Stimulated activated CD8-positive, alpha-beta memory T cell treated with anti-CD3 and anti-CD28 coated beads, Interleukin-4, amount 100 ng/mL, for 48 hours (primary cell): ENCODE results near the gene MTERF1.
"Not testable (repeated sequence)": the region's sequence is repeated elsewhere in the genome, so short reads cannot be mapped to it uniquely, and the experiment has no call there.

Experiments
- DNase-seq: peaks from one replicate; pipeline ENCODE4 v3.0.0-alpha.2; 2020

Gene MTERF1

GRCh38 chr7:91880413-91881241 is at the start of gene MTERF1:
Gene MTERF1 (minus strand): TSS chr7:91880702. CDS start chr7:91880083, 619 bp downstream.
- peak; percentile 98 for DNase-seq

GRCh38 chr7:91929463-91929862 is 49.0 kb upstream of the MTERF1 start:
- no peak for DNase-seq

- DNase-seq, result no peak
Measured at GRCh38 chr7:91927912-91928311, 47.4 kb upstream of the MTERF1 start.

GRCh38 chr7:91922857-91923256 is 42.4 kb upstream of the MTERF1 start:
- DNase-seq, result no peak

- DNase-seq, result no peak
Measured at GRCh38 chr7:91918356-91918755, 37.9 kb upstream of the MTERF1 start.

- DNase-seq, result no peak
Measured at GRCh38 chr7:91916051-91916440, 35.5 kb upstream of the MTERF1 start.

- no peak for DNase-seq
Measured at GRCh38 chr7:91915401-91916050, 35.0 kb upstream of the MTERF1 start.

- no peak for DNase-seq
Measured at GRCh38 chr7:91913612-91914011, 33.1 kb upstream of the MTERF1 start.

- DNase-seq, result no peak
Measured at GRCh38 chr7:91912494-91912893, 32.0 kb upstream of the MTERF1 start.

- DNase-seq, result no peak
Measured at GRCh38 chr7:91911121-91911520, 30.6 kb upstream of the MTERF1 start.

GRCh38 chr7:91910171-91910570 is 29.7 kb upstream of the MTERF1 start:
- no peak for DNase-seq

- DNase-seq, result no peak
Measured at GRCh38 chr7:91899563-91899962, 19.1 kb upstream of the MTERF1 start.

GRCh38 chr7:91898240-91898992 is 17.9 kb upstream of the MTERF1 start:
- DNase-seq, result no peak

GRCh38 chr7:91894781-91895480 is 14.4 kb upstream of the MTERF1 start:
- no peak for DNase-seq

- not testable (repeated sequence) for DNase-seq
Measured at GRCh38 chr7:91893699-91894098, 13.2 kb upstream of the MTERF1 start.

- DNase-seq, result no peak
Measured at GRCh38 chr7:91892821-91893340, 12.4 kb upstream of the MTERF1 start.

- DNase-seq, result no peak
Measured at GRCh38 chr7:91892099-91892705, 11.7 kb upstream of the MTERF1 start.

GRCh38 chr7:91888271-91889175 is 8.0 kb upstream of the MTERF1 start:
- not testable (repeated sequence) for DNase-seq

- DNase-seq, result not testable (repeated sequence)
Measured at GRCh38 chr7:91887336-91888213, 7.1 kb upstream of the MTERF1 start.
